RWPE2 (cell line): ENCODE data around the gene PGK1.
A peak's percentile ranks its signal among the peaks of the same experiment; 100 is the strongest.
"Not testable (repeated sequence)": the region's sequence is repeated elsewhere in the genome, so short reads cannot be mapped to it uniquely, and the experiment has no call there.

ENCODE experiments used
- ATAC-seq: fragments of 200-7000 bp; cut with Tn5 transposase; 3 replicates; pipeline ENCODE4 v1.9.1; 2021; ENCODE audit warnings: low read depth
- DNase-seq: peaks from one replicate; pipeline ENCODE4 v3.0.0-alpha.2; 2020; ENCODE audit warnings: low spot score
- H3K27ac ChIP-seq: fragments of 450-650 bp; 2 replicates; pipeline ENCODE4 v1.5.1; 2017; ENCODE audit warnings: mild to moderate bottlenecking; ENCODE audit not compliant: poor library complexity, severe bottlenecking
- H3K27me3 ChIP-seq: fragments of 250-450 bp; sonication (Bioruptor Pico); 2 replicates; pipeline ENCODE4 v1.5.1; 2021; ENCODE audit warnings: mild to moderate bottlenecking, moderate library complexity; ENCODE audit not compliant: insufficient read depth, poor library complexity, severe bottlenecking
- H3K36me3 ChIP-seq: fragments of 250-450 bp; sonication (Bioruptor Pico); 2 replicates; pipeline ENCODE4 v1.5.1; 2020; ENCODE audit warnings: low read depth, mild to moderate bottlenecking, moderate library complexity
- H3K4me1 ChIP-seq: fragments of 250-450 bp; sonication (Bioruptor Pico); 2 replicates; pipeline ENCODE4 v1.5.1; 2021; ENCODE audit warnings: mild to moderate bottlenecking, moderate library complexity; ENCODE audit not compliant: insufficient read depth, poor library complexity, severe bottlenecking
- H3K4me3 ChIP-seq: fragments of 250-450 bp; sonication (Bioruptor Pico); 2 replicates; pipeline ENCODE4 v1.5.1; 2021; ENCODE audit warnings: mild to moderate bottlenecking, moderate library complexity; ENCODE audit not compliant: severe bottlenecking
- H3K9me3 ChIP-seq: fragments of 250-450 bp; sonication (Bioruptor Pico); 2 replicates; pipeline ENCODE4 v1.5.1; 2021; ENCODE audit warnings: mild to moderate bottlenecking, moderate library complexity; ENCODE audit not compliant: severe bottlenecking
- CTCF ChIP-seq: fragments of 450-650 bp; IDR thresholded peaks from one replicate; pipeline ENCODE4 v1.5.1; 2017; ENCODE audit warnings: mild to moderate bottlenecking, moderate library complexity; ENCODE audit not compliant: poor library complexity, severe bottlenecking

The PGK1 gene

GRCh38 chrX:78133238-78133960 is 29.4 kb downstream of the PGK1 start:
- no peak for TF ChIP-seq CTCF
- Histone ChIP-seq H3K27me3 (no peaks in the 10 kb centered on the region), H3K9me3 (no peaks in the 10 kb centered on the region), H3K4me1 (no peaks in the 10 kb centered on the region), H3K4me3 (no peak overlapping the region), H3K36me3 (peaks cover 32% of the 10 kb centered on the region), H3K27ac (no peak overlapping the region)
- no peak for DNase-seq
- no peak for ATAC-seq

GRCh38 chrX:78139160-78140123 is 35.4 kb downstream of the PGK1 start, which contains the start of gene TAF9B:
Gene TAF9B, minus strand, starts transcription at chrX:78139650. Its CDS starts 39 bp downstream, at chrX:78139611.
- no peaks in the 10 kb centered on the region for H3K27me3 ChIP-seq
- no peaks in the 10 kb centered on the region for H3K9me3 ChIP-seq
- DNase-seq (peak; percentile 80), ATAC-seq (peak; percentile 90)
- H3K36me3 ChIP-seq: 0 out of 2 replicates have a peak, but pooled peaks cover 1% of the 10 kb centered on the region
- no peaks in the 10 kb centered on the region for H3K4me1 ChIP-seq
- TF ChIP-seq CTCF: no peak
- no peak within 1 kb of the TSS for H3K27ac ChIP-seq
- H3K4me3 ChIP-seq: peak within 1 kb of the TSS; percentile 84

DNA sequence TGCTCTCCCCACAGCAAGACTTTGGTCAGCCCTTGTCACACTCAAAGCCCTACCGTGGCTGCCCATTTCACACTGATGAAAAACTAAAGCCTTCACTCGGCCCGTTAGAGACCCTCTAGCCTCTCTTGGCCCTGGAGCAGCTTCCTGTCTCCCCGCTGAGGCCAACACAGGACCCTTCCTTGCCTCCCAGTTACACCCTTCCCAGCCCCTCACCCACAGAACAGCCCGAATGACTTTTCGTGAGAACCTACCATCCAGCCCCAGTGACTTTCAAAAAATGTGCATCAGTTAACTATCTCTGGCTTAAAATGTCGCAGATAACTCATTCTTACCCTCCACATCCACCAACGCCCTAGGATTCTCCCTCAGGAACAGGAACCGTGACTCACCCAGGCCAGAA is 36.2 kb downstream of the PGK1 start:
- DNase-seq (no peak), ATAC-seq (no peak)
- Histone ChIP-seq H3K4me1 (no peaks in the 10 kb centered on the region), H3K9me3 (no peaks in the 10 kb centered on the region), H3K36me3 (no peaks in the 10 kb centered on the region), H3K27ac (no peak overlapping the region), H3K27me3 (no peaks in the 10 kb centered on the region), H3K4me3 (no peak overlapping the region)
- no peak for TF ChIP-seq CTCF

DNA sequence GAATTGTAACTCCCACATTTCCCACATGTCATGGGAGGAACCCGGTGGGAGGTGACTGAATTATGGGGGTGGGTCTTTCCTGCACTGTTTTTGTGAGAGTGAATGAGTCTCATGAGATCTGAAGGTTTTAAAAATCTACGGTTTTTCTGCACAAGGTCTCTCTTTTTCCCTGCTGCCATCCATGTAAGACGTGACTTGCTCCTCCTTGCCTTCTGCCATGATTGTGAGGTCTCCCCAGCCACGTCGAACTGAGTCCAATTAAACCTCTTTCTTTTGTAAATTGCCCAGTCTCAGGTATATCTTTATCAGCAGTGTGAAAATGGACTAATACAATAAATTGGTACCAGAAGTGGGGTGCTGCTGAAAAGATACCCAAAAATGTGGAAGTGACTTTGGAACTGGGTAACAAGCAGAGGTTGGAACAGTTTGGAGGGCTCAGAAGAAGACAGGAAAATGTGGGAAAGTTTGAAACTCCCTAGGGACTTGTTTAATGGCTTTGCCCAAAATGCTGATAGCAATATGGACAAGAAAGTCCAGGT is 43.0 kb downstream of the PGK1 start:
- not testable (repeated sequence) for ATAC-seq, H3K9me3 ChIP-seq

GRCh38 chrX:78157373-78157772 is 53.3 kb downstream of the PGK1 start:
- not testable (repeated sequence) for DNase-seq, H3K36me3 ChIP-seq, H3K4me3 ChIP-seq, H3K27ac ChIP-seq, H3K9me3 ChIP-seq, H3K27me3 ChIP-seq, H3K4me1 ChIP-seq, ATAC-seq

More for the DNA sequence above, 43.0 kb downstream of the PGK1 start:
- H3K27me3 ChIP-seq, H3K27ac ChIP-seq, H3K4me3 ChIP-seq, DNase-seq, H3K36me3 ChIP-seq, H3K4me1 ChIP-seq: not testable (repeated sequence)

- not testable (repeated sequence) for H3K27me3 ChIP-seq, H3K4me1 ChIP-seq, H3K27ac ChIP-seq, H3K36me3 ChIP-seq, DNase-seq, ATAC-seq, H3K4me3 ChIP-seq, H3K9me3 ChIP-seq
Observed at GRCh38 chrX:78157846-78158245, 53.8 kb downstream of the PGK1 start.

DNA sequence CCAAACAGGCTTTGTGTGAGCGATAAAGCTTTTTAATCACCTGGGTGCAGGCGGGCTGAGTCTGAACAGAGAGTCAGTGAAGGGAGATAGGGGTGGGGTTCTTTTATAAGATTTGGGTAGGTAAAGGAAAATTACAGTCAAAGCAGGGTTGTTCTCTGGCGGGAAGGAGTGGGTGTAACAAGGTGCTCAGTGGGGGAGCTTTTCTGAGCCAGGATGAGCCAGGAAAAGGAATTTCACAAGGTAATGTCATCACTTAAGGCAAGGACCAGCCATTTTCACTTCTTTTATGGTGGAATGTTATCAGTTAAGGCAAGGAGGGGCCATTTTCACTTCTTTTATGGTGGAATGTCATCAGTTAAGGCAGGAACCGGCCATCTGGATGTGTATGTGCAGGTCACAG is 56.7 kb downstream of the PGK1 start:
- not testable (repeated sequence) for H3K36me3 ChIP-seq, H3K27me3 ChIP-seq, ATAC-seq, H3K27ac ChIP-seq, H3K9me3 ChIP-seq, H3K4me3 ChIP-seq, DNase-seq, H3K4me1 ChIP-seq

- DNase-seq, H3K4me3 ChIP-seq, ATAC-seq, H3K36me3 ChIP-seq, H3K27ac ChIP-seq, H3K4me1 ChIP-seq, H3K27me3 ChIP-seq, H3K9me3 ChIP-seq: not testable (repeated sequence)
Observed at GRCh38 chrX:78163175-78163574, 59.1 kb downstream of the PGK1 start.
